GM12801 (cell line): Measurements from ENCODE around the gene PRC1.

Experiments
- TF ChIP-seq, protein P1 (sequence below): IDR thresholded peaks from one replicate; pipeline ENCODE4 v1.5.1; 2011; ENCODE audit warnings: control low read depth; ENCODE audit not compliant: insufficient read length; ENCODE audit errors: extremely low read depth

The PRC1 gene

GRCh38 chr15:90953947-90954711 is 40.2 kb downstream of the PRC1 start:
- TF ChIP-seq, protein P1, sequence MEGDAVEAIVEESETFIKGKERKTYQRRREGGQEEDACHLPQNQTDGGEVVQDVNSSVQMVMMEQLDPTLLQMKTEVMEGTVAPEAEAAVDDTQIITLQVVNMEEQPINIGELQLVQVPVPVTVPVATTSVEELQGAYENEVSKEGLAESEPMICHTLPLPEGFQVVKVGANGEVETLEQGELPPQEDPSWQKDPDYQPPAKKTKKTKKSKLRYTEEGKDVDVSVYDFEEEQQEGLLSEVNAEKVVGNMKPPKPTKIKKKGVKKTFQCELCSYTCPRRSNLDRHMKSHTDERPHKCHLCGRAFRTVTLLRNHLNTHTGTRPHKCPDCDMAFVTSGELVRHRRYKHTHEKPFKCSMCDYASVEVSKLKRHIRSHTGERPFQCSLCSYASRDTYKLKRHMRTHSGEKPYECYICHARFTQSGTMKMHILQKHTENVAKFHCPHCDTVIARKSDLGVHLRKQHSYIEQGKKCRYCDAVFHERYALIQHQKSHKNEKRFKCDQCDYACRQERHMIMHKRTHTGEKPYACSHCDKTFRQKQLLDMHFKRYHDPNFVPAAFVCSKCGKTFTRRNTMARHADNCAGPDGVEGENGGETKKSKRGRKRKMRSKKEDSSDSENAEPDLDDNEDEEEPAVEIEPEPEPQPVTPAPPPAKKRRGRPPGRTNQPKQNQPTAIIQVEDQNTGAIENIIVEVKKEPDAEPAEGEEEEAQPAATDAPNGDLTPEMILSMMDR, result no peak

DNA sequence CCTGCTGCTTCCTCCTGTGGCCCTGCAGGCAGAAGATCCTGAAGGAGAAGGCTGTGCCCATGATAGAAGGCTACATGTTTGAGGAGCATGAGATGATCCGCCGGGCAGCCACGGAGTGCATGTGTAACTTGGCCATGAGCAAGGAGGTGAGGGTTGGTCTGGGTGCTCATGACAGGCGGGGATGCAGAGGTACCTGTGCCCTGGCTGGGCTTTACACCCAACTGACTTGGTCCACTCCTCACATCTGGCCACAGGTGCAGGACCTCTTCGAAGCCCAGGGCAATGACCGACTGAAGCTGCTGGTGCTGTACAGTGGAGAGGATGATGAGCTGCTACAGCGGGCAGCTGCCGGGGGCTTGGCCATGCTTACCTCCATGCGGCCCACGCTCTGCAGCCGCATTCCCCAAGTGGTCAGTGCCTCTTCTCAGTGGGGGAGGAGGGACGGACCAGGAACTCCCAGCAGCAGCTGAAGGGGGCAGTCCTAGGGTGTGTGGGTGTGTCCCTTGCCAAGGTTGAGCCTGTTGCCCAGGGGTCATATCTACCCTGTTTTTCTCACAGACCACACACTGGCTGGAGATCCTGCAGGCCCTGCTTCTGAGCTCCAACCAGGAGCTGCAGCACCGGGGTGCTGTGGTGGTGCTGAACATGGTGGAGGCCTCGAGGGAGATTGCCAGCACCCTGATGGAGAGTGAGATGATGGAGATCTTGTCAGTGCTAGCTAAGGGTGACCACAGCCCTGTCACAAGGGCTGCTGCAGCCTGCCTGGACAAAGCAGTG is 41.2 kb downstream of the PRC1 start:
- TF ChIP-seq, protein P1, result no peak

- TF ChIP-seq, protein P1, result no peak
Observed at GRCh38 chr15:90950676-90951075, 43.7 kb downstream of the PRC1 start.

DNA sequence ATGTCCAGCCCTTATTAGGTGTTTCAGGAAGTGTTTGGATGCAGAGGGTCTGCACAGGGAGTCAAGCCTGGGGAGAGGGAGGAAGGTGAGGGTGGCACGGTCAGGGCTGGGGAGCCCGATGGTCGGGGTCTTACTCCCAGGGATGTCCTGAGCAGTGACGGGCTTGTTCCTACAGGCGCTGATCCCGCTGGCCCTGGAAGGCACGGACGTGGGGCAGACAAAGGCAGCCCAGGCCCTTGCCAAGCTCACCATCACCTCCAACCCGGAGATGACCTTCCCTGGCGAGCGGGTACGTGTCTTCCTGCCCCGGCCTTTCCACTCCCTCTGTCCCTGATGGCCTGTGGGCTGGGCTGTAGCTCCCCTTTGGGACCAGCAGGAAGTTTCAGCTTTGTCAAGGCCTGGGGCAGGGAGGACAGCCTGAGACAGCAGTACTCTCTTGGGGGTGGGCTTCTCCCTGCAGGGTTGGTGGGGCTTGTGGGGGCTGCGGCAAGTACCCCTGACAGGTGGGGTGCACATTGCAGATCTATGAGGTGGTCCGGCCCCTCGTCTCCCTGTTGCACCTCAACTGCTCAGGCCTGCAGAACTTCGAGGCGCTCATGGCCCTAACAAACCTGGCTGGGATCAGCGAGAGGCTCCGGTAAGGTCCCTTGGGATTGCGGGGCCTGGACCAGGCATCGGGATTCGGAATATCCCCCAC is 44.2 kb downstream of the PRC1 start:
- TF ChIP-seq, protein P1, result no peak

DNA sequence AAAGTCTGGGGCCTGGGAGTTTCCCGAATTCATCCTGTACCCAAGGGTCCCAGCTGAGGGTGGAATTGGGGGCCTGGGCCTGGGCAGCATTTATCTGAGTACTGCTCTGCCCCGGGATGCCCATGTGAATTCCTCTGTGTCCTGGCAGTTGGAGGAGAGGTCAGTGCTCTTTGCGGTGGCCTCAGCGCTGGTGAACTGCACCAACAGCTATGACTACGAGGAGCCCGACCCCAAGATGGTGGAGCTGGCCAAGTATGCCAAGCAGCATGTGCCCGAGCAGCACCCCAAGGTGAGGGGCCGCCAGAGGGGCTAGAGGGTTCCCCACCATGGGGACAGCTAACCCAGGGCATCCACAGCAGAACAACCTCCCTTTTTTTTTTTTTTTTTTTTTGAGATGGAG is 45.8 kb downstream of the PRC1 start:
- TF ChIP-seq, protein P1, result no peak

- TF ChIP-seq, protein P1, result no peak
Observed at GRCh38 chr15:90947577-90948357, 46.6 kb downstream of the PRC1 start.
